Astrocyte (in vitro differentiated cells and primary cell): Measurements from ENCODE around the gene FBXO48. TPM values are rescaled to one million over a fixed set of nuclear protein-coding genes. Genes with fewer than 3 reads are reported as not detected.

Experiments
- DNase-seq: peaks from one replicate; pipeline ENCODE4 v3.0.0-alpha.2; 2010; ENCODE audit warnings: low read depth
- FAIRE-seq: peaks from 2 replicates; lab custom pipeline; 2011; peaks lifted over from hg19 to GRCh38; lab: Jason Lieb, UNC
- H2AFZ ChIP-seq: 2 replicates; pipeline ENCODE4 v1.6.0; 2012; ENCODE audit warnings: low read depth, low read length, inconsistent platforms
- H3K27ac ChIP-seq: 2 replicates; pipeline ENCODE4 v1.5.1; 2011; ENCODE audit warnings: low read depth, low read length, inconsistent platforms
- H3K27me3 ChIP-seq: 2 replicates; pipeline ENCODE4 v1.6.0; 2011; ENCODE audit warnings: low read length, inconsistent platforms; ENCODE audit not compliant: insufficient read depth
- H3K36me3 ChIP-seq: 2 replicates; pipeline ENCODE4 v1.5.1; 2011; ENCODE audit warnings: low read length, inconsistent platforms; ENCODE audit not compliant: insufficient read depth
- H3K4me1 ChIP-seq: 2 replicates; pipeline ENCODE4 v1.5.1; 2011; ENCODE audit warnings: low read length, inconsistent platforms; ENCODE audit not compliant: insufficient read depth
- H3K4me2 ChIP-seq: 2 replicates; pipeline ENCODE4 v1.6.0; 2012; ENCODE audit warnings: low read length, inconsistent platforms
- H3K4me3 ChIP-seq: 2 replicates; pipeline ENCODE4 v1.5.1; 2011; ENCODE audit warnings: low read depth, mild to moderate bottlenecking, low read length, inconsistent platforms; ENCODE audit not compliant: insufficient read depth
- H3K79me2 ChIP-seq: 2 replicates; pipeline ENCODE4 v1.6.0; 2012; ENCODE audit warnings: mild to moderate bottlenecking, low read length, inconsistent platforms; ENCODE audit not compliant: insufficient read depth
- H3K9ac ChIP-seq: 2 replicates; pipeline ENCODE4 v1.6.0; 2012; ENCODE audit warnings: mild to moderate bottlenecking, low read length, inconsistent platforms
- H3K9me3 ChIP-seq: 2 replicates; pipeline ENCODE4 v1.5.1; 2012; ENCODE audit warnings: low read depth, mild to moderate bottlenecking, low read length, inconsistent platforms; ENCODE audit not compliant: insufficient read depth
- H4K20me1 ChIP-seq: 2 replicates; pipeline ENCODE4 v1.6.0; 2012; ENCODE audit warnings: low read length, inconsistent platforms; ENCODE audit not compliant: insufficient read depth
- H3K27ac Mint-ChIP-seq: one replicate; pipeline ENCODE4 v1.8.0; 2021; ENCODE audit warnings: mild to moderate bottlenecking, mixed read lengths; ENCODE audit not compliant: unreplicated experiment
- H3K27me3 Mint-ChIP-seq: one replicate; pipeline ENCODE4 v1.8.0; 2021; ENCODE audit warnings: low read depth, mixed read lengths; ENCODE audit not compliant: unreplicated experiment
- H3K36me3 Mint-ChIP-seq: one replicate; pipeline ENCODE4 v1.8.0; 2021; ENCODE audit warnings: low read depth, mixed read lengths; ENCODE audit not compliant: unreplicated experiment
- H3K4me1 Mint-ChIP-seq: one replicate; pipeline ENCODE4 v1.8.0; 2021; ENCODE audit warnings: low read depth, mixed read lengths; ENCODE audit not compliant: unreplicated experiment
- H3K4me3 Mint-ChIP-seq: one replicate; pipeline ENCODE4 v1.8.0; 2021; ENCODE audit warnings: mild to moderate bottlenecking, moderate library complexity, mixed read lengths; ENCODE audit not compliant: unreplicated experiment
- H3K9me3 Mint-ChIP-seq: one replicate; pipeline ENCODE4 v1.8.0; 2021; ENCODE audit warnings: mild to moderate bottlenecking, mixed read lengths; ENCODE audit not compliant: unreplicated experiment
- CTCF ChIP-seq: IDR thresholded peaks from 2 replicates; pipeline ENCODE4 v1.5.1; 2011; ENCODE audit warnings: low read depth, mild to moderate bottlenecking, inconsistent platforms, low read length, moderate library complexity; ENCODE audit not compliant: insufficient read depth
- EZH2 ChIP-seq: IDR thresholded peaks from 2 replicates; pipeline ENCODE4 v1.6.1; 2012; ENCODE audit warnings: mild to moderate bottlenecking, low read length, inconsistent platforms; ENCODE audit not compliant: insufficient read depth
- total RNA-seq: library from RNA; stranded (reverse); gene quantifications from 2 replicates; pipeline ENCODE4 v1.2.1, GENCODE V29; 2021

The FBXO48 gene
- total RNA-seq, 1 donor from 2014 or later = 0.54 TPM

- Mint-ChIP-seq H3K9me3 (no peaks in the 10 kb centered on the region), H3K27me3 (no peaks in the 10 kb centered on the region), H3K4me1 (peaks cover 9% of the 10 kb centered on the region), H3K36me3 (no peaks in the 10 kb centered on the region), H3K27ac (peak overlapping the region; percentile 29), H3K4me3 (no peak overlapping the region)
- H3K27ac ChIP-seq = no peak overlapping the region
- no peak overlapping the region for H3K4me2 ChIP-seq
- TF ChIP-seq EZH2 = no peak
- no peak for TF ChIP-seq CTCF
- H3K4me3 ChIP-seq = no peak overlapping the region
- H3K27me3 ChIP-seq = no peaks in the 10 kb centered on the region
- no peaks in the 10 kb centered on the region for H3K4me1 ChIP-seq
- H3K9me3 ChIP-seq = no peaks in the 10 kb centered on the region
- H4K20me1 ChIP-seq = peaks cover 7% of the 10 kb centered on the region
- DNase-seq (no peak), FAIRE-seq (no peak)
- peaks cover 6% of the 10 kb centered on the region for H3K79me2 ChIP-seq
- no peaks in the 10 kb centered on the region for H3K36me3 ChIP-seq
- H3K9ac ChIP-seq = no peak overlapping the region
- no peak overlapping the region for H2AFZ ChIP-seq
Observed at GRCh38 chr2:68483011-68483410, 15.9 kb upstream of the FBXO48 start.

GRCh38 chr2:68482296-68482820, 15.3 kb upstream of the FBXO48 start:
- Mint-ChIP-seq H3K27me3 (no peaks in the 10 kb centered on the region), H3K36me3 (no peaks in the 10 kb centered on the region), H3K4me1 (peaks cover 9% of the 10 kb centered on the region), H3K27ac (no peak overlapping the region), H3K4me3 (no peak overlapping the region), H3K9me3 (no peaks in the 10 kb centered on the region)
- H3K4me2 ChIP-seq = no peak overlapping the region
- DNase-seq (peak; percentile 4), FAIRE-seq (no peak)
- H2AFZ ChIP-seq = no peak overlapping the region
- H3K4me1 ChIP-seq = no peaks in the 10 kb centered on the region
- no peak overlapping the region for H3K27ac ChIP-seq
- peaks cover 6% of the 10 kb centered on the region for H3K79me2 ChIP-seq
- no peak for TF ChIP-seq EZH2
- no peak for TF ChIP-seq CTCF
- peaks cover 7% of the 10 kb centered on the region for H4K20me1 ChIP-seq
- H3K36me3 ChIP-seq = no peaks in the 10 kb centered on the region
- no peak overlapping the region for H3K9ac ChIP-seq
- no peaks in the 10 kb centered on the region for H3K9me3 ChIP-seq
- no peak overlapping the region for H3K4me3 ChIP-seq
- H3K27me3 ChIP-seq = no peaks in the 10 kb centered on the region

- H2AFZ ChIP-seq = no peak overlapping the region
- no peaks in the 10 kb centered on the region for H3K9me3 ChIP-seq
- TF ChIP-seq CTCF = no peak
- no peak for TF ChIP-seq EZH2
- Mint-ChIP-seq H3K36me3 (no peaks in the 10 kb centered on the region), H3K9me3 (no peaks in the 10 kb centered on the region), H3K4me1 (peaks cover 9% of the 10 kb centered on the region), H3K4me3 (no peak overlapping the region), H3K27ac (no peak overlapping the region), H3K27me3 (no peaks in the 10 kb centered on the region)
- FAIRE-seq (no peak), DNase-seq (no peak)
- no peaks in the 10 kb centered on the region for H3K4me1 ChIP-seq
- H3K4me3 ChIP-seq = no peak overlapping the region
- H3K27ac ChIP-seq = no peak overlapping the region
- no peaks in the 10 kb centered on the region for H3K36me3 ChIP-seq
- H4K20me1 ChIP-seq = peaks cover 7% of the 10 kb centered on the region
- H3K27me3 ChIP-seq = no peaks in the 10 kb centered on the region
- no peak overlapping the region for H3K9ac ChIP-seq
- H3K4me2 ChIP-seq = no peak overlapping the region
- peaks cover 6% of the 10 kb centered on the region for H3K79me2 ChIP-seq
Observed at GRCh38 chr2:68478688-68479087, 11.6 kb upstream of the FBXO48 start.
